CD4-positive, alpha-beta T cell (primary cell): ENCODE data around the gene FOSB. TPM values are rescaled to one million over a fixed set of nuclear protein-coding genes. Genes with fewer than 3 reads are reported as not detected.

Experiments used
- ATAC-seq: fragments of 200-7000 bp; cut with Tn5 transposase; one replicate; pipeline ENCODE4 v1.10.0; 2022; ENCODE audit warnings: mild to moderate bottlenecking; ENCODE audit not compliant: poor library complexity
- CTCF ChIA-PET: fragments of 350-600 bp; sonication (Branson Sonifier 250); formaldehyde crosslinking; loops from one replicate; lab custom pipeline; 2021; ENCODE audit warnings: antibody characterized with exemption, inconsistent platforms; lab: Charles Lee
- POLR2A ChIA-PET: fragments of 350-600 bp; sonication (Branson Sonifier 250); formaldehyde crosslinking; loops from one replicate; lab custom pipeline; 2021; ENCODE audit warnings: antibody characterized with exemption, inconsistent platforms; lab: Charles Lee
- DNase-seq, 14 experiments: peaks; one replicate each; pipeline ENCODE4 v3.0.0-alpha.2; 2013 to 2020; ENCODE audit warnings: mixed read lengths in 2 of 14
- H3K27ac ChIP-seq, 2 donors: one replicate each; pipeline versions ENCODE4 v1.5.1 to v1.7.0; 2013; ENCODE audit warnings: low read length in 2 of 2, low read depth in 1 of 2, mild to moderate bottlenecking in 1 of 2
- H3K27me3 ChIP-seq, 2 experiments: 1 replicate in 1 of 2; 2 replicates in 1 of 2; pipeline versions ENCODE4 v1.6.1 to v1.7.0; 2013; ENCODE audit warnings: low read length in 2 of 2, control low read depth in 1 of 2, mild to moderate bottlenecking in 1 of 2, moderate library complexity in 1 of 2; ENCODE audit not compliant: insufficient read depth in 2 of 2, control insufficient read depth in 1 of 2
- H3K36me3 ChIP-seq: one replicate; pipeline ENCODE4 v1.6.1; 2013; ENCODE audit warnings: low read length, control low read depth; ENCODE audit not compliant: insufficient read depth
- H3K4me1 ChIP-seq: one replicate; pipeline ENCODE4 v1.6.1; 2013; ENCODE audit warnings: low read length, control low read depth; ENCODE audit not compliant: insufficient read depth
- H3K4me3 ChIP-seq: one replicate; pipeline ENCODE4 v1.5.1; 2013; ENCODE audit warnings: mild to moderate bottlenecking, low read length, moderate library complexity
- H3K9me3 ChIP-seq, 2 experiments: 1 replicate in 1 of 2; 2 replicates in 1 of 2; pipeline versions ENCODE4 v1.6.1 to v1.7.0; 2013; ENCODE audit warnings: low read length in 2 of 2, mild to moderate bottlenecking in 2 of 2, control low read depth in 1 of 2, moderate library complexity in 1 of 2; ENCODE audit not compliant: control insufficient read depth in 1 of 2, insufficient read depth in 1 of 2
- H3K27ac Mint-ChIP-seq: one replicate; pipeline ENCODE4 v1.8.0; 2020; ENCODE audit warnings: mixed read lengths
- H3K27me3 Mint-ChIP-seq: one replicate; pipeline ENCODE4 v1.8.0; 2021; ENCODE audit warnings: mixed read lengths
- H3K36me3 Mint-ChIP-seq: one replicate; pipeline ENCODE4 v1.8.0; 2021; ENCODE audit warnings: low read depth, mixed read lengths
- H3K4me1 Mint-ChIP-seq: one replicate; pipeline ENCODE4 v1.8.0; 2021; ENCODE audit warnings: low read depth, mixed read lengths
- H3K4me3 Mint-ChIP-seq: one replicate; pipeline ENCODE4 v1.8.0; 2020; ENCODE audit warnings: mild to moderate bottlenecking, mixed read lengths
- H3K9me3 Mint-ChIP-seq: one replicate; pipeline ENCODE4 v1.8.0; 2020; ENCODE audit warnings: mixed read lengths
- intact Hi-C, 2 experiments: fragments of 100-400 bp; cut with DNase I in 1 of 2; cut with micrococcal nuclease in 1 of 2; formaldehyde crosslinking; loops; one replicate each; pipeline versions ENCODE4 v1.15.1 to v1.9.0; 2023 to 2025; cut with DNase I, micrococcal nuclease
- microRNA-seq: library from miRNA; unstranded; fragments of <30 nt; microRNA quantifications from one replicate; pipeline ENCODE4 v1.2.0, GENCODE V29; 2021; ENCODE audit warnings: borderline microRNAs expressed, borderline replicate concordance
- total RNA-seq, 174 experiments: library from RNA in 2 of 174; stranded (reverse) in 2 of 174; gene quantifications; one replicate each; pipeline ENCODE4 v1.2.3 and lab custom pipeline; 2021 to 2026
- TF ChIP-seq, protein P1 (sequence below): fragments of 200-600 bp; IDR thresholded peaks from one replicate; pipeline ENCODE4 v1.8.0; 2022; ENCODE audit warnings: antibody characterized with exemption, mild to moderate bottlenecking

The FOSB gene
- total RNA-seq, 2 experiments from 2014 or later, result 422 to 424 TPM

- Histone ChIP-seq H3K9me3 (peaks cover 0 to 7% of the 10 kb centered on the region in 2 experiments), H3K27me3 (no peaks in the 10 kb centered on the region), H3K36me3 (peaks cover 60% of the 10 kb centered on the region), H3K4me1 (peaks cover 19% of the 10 kb centered on the region), H3K4me3 (no peak overlapping the region), H3K27ac (no peak overlapping the region)
- POLR2A ChIA-PET, result interaction anchor here (0.9 kb wide), 1 partner anchor 59 kb away, joined by 3 read pairs; no protein-coding TSS in a partner anchor
- no peak for DNase-seq
- H3K27me3 Mint-ChIP-seq, result no peaks in the 10 kb centered on the region
- no peak overlapping the region for H3K4me3 Mint-ChIP-seq
- CTCF ChIA-PET, result interaction anchor here (1.0 to 1.6 kb wide), 2 partner anchors 34 to 168 kb away, joined by 3 to 9 read pairs; partner anchors contain the start of gene QPCTL
- peaks cover 23% of the 10 kb centered on the region for H3K4me1 Mint-ChIP-seq
- peaks cover 70% of the 10 kb centered on the region for H3K36me3 Mint-ChIP-seq
- ATAC-seq, result no peak
- H3K27ac Mint-ChIP-seq, result no peak overlapping the region
- no peaks in the 10 kb centered on the region for H3K9me3 Mint-ChIP-seq
- intact Hi-C loops, result loop anchor here (2.0 to 5.0 kb wide), 3 partner anchors 34 to 168 kb away; partner anchors contain the start of genes QPCTL (in 1 of the 2) and SNRPD2 (in 1 of the 2)
- TF ChIP-seq, protein P1, sequence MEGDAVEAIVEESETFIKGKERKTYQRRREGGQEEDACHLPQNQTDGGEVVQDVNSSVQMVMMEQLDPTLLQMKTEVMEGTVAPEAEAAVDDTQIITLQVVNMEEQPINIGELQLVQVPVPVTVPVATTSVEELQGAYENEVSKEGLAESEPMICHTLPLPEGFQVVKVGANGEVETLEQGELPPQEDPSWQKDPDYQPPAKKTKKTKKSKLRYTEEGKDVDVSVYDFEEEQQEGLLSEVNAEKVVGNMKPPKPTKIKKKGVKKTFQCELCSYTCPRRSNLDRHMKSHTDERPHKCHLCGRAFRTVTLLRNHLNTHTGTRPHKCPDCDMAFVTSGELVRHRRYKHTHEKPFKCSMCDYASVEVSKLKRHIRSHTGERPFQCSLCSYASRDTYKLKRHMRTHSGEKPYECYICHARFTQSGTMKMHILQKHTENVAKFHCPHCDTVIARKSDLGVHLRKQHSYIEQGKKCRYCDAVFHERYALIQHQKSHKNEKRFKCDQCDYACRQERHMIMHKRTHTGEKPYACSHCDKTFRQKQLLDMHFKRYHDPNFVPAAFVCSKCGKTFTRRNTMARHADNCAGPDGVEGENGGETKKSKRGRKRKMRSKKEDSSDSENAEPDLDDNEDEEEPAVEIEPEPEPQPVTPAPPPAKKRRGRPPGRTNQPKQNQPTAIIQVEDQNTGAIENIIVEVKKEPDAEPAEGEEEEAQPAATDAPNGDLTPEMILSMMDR, result no peak
These were observed 56.9 kb downstream of the FOSB start for GRCh38 chr19:45524575-45525129.

Small RNA genes within 50 kb of the gene (microRNA-seq; reads per million reads assigned to microRNA genes)
- gene MIR6088, result not detected

Other genes starting within 250 kb of the FOSB start
- gene EXOC3L2, start 222.6 kb upstream of the FOSB start, total RNA-seq, result not detected
- gene MARK4, start 216.7 kb upstream of the FOSB start, total RNA-seq, result 10 to 100 TPM; 18.1 to 19.8 TPM
- not detected for gene CKM, start 145.1 kb upstream of the FOSB start, total RNA-seq
- not detected for gene KLC3, start 127.2 kb upstream of the FOSB start, total RNA-seq
- 1 to 10 TPM; 8.7 to 9.6 TPM for gene ERCC2, start 97.4 kb upstream of the FOSB start, total RNA-seq
- 1 to 10 TPM; 1.5 to 3.7 TPM for gene PPP1R13L, start 62.9 kb upstream of the FOSB start, total RNA-seq
- under 1 TPM; 0.16 to 0.28 TPM for gene POLR1G, start 61.4 kb upstream of the FOSB start, total RNA-seq
- 10 to 100 TPM; 32.5 to 32.6 TPM for gene ERCC1, start 44.1 kb upstream of the FOSB start, total RNA-seq
- under 1 TPM; 0.60 to 0.70 TPM for gene RTN2, start 29.1 kb downstream of the FOSB start, total RNA-seq
- 1 to 10 TPM; 3.3 to 3.5 TPM for gene PPM1N, start 30.4 kb downstream of the FOSB start, total RNA-seq
- gene VASP, start 39.5 kb downstream of the FOSB start, total RNA-seq, result 10 to 100 TPM; 49.9 to 55.5 TPM
- 1 to 10 TPM; 3.1 to 3.2 TPM for gene OPA3, start 116.8 kb downstream of the FOSB start, total RNA-seq
- not detected for gene GPR4, start 134.2 kb downstream of the FOSB start, total RNA-seq
- gene EML2, start 171.4 kb downstream of the FOSB start, total RNA-seq, result 10 to 100 TPM; 29.2 to 30.4 TPM
- gene GIPR, start 200.2 kb downstream of the FOSB start, total RNA-seq, result 1 to 10 TPM; 2.4 to 3.0 TPM
- gene SNRPD2, start 224.0 kb downstream of the FOSB start, total RNA-seq, result 100 to 1,000 TPM; 367 to 369 TPM
- gene QPCTL, start 224.7 kb downstream of the FOSB start, total RNA-seq, result 1 to 10 TPM; 3.7 to 5.0 TPM